ENCODE results near the gene ITGB1.

Gene ITGB1

DNA sequence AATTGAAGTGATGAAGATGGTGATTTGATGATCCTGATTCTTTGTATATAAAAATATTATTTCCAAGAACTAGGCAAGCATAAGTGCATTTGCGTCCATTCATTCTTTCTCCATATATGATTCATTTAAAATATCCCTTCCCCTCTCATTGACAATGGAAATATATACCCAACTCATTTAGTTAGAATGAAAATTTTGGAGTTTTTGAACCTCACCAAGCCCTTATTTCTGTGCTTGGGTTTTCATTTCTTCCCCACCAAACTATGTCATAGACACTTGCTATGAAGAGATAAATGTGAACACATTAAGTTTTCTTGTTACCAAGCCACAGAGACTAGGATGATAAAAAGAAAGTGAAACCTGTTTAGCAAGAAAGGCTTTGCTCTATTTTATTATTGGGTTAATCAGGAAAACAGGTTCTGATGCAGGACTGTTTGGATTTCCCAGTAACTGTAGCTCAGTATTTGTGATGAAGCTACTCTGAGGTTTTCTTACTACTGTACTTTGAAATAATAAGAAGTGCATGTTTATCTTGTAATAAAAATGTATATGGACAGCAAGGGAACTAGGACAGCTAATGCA lies 68.3 kb downstream of the ITGB1 start:
- no peak for DNase-seq (ENCODE audit: low read depth)

DNA sequence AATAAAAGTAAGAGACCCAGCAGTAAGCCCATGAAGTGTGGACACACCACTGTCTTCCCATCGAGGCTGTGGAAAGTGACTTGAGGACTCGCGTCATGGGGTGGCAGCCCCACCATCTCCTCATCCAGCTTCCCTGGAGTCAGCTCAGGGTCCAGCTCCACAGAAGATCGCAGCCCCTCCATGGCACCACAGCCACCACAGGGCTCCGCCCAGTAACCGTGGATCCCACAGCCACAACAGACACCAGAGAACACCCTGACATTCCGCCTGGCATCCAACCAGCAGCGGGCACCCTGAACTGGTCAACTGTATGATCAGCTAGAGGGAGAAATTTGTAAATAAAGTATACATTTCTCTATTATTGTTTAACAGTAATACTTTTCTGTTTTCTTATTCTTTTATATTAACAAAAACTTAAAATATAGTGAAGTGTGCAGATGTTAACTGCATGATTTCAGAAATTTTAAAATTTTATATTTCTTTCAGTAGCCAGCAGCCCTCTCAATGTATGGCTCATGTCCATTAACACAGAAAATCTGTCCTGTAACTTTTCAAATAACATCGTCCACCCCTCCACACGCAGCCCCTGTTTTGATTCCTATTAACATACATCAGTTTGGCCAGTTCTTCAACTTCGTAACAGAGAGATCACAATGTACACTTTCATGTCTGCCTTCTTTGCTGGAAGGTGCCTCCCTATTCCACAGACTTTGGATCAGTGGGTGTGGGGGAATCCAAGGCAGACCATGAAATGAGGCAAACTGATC lies 69.7 kb downstream of the ITGB1 start:
- DNase-seq (ENCODE audit: low read depth), result no peak

DNA sequence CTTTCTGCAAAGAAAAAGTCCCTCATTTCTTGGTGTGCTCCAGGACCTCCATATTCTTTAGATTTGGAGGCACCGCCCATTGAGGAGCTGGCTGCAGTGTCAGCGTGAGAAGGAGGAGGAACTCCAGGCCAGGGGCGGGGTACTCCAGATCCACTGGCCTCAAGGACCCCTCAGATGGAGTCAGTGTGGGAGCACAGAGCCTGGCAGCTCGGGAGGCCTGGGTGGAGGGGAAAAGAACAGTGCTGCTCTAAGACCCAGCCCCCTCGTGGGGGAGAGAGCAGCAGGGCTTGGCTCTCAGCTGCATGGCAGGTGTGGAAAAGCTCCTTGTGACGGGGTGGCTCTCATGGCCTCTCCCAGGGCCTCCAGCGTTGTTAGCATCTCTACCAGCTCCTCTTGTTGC lies 70.5 kb downstream of the ITGB1 start:
- DNase-seq (ENCODE audit: low read depth), result no peak

DNA sequence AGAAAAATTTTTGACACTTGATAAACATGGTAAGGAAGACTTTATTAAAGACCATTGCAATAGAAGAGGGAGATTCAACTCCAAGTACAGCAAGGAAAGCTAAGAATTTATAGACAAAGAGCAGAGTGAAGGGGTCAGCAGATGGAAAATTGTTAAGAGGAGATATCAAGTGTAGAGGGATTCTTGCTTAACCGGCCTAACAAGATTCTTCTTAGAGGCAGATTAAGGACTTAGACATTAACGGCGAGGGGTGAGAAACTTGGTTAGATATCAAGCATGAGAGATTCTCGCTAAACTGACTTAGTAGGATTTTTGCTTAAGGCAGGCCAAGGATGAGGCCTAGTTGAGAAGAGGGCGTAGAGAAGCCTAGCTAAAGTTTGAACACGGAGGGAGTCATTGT lies 76.0 kb downstream of the ITGB1 start:
- DNase-seq (ENCODE audit: low read depth), result no peak

DNA sequence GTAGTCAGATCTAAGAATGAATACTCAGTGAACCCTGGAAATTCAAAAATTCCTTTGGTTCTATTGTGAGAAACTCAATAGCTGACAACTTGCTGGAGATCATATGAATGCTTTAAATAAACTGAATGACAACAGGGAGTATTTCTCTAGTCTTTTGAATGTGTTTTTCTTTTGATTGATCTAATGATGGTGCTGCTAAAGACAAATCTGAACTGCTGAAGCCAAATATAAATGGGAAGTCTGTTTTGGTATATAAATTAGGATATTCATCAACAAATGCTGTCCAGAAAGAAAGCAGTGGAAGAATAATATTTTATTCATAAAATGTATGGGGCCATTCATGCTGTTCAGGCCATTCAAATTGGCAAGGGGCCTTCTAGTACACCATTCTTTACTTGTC lies 79.4 kb downstream of the ITGB1 start:
- no peak for DNase-seq (ENCODE audit: low read depth)

DNA sequence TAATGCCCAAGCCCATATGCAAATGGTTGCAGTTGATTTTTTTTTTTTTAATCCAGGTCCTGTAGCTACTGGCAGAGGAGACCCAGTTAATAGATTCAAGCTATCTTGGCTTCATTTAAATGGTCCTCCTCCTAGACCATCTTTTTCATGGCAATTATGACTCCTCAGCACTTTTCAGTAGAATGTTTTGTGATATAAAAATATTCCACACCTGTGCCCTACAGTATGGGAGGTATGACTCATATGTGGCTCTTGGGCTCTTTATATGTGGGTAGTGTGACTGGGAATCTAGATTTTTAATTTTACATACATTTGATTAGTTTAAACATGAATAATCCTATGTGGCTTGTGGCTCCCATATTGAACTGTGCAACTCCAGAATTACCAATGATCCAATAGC lies 80.1 kb downstream of the ITGB1 start:
- no peak for DNase-seq (ENCODE audit: low read depth)

DNA sequence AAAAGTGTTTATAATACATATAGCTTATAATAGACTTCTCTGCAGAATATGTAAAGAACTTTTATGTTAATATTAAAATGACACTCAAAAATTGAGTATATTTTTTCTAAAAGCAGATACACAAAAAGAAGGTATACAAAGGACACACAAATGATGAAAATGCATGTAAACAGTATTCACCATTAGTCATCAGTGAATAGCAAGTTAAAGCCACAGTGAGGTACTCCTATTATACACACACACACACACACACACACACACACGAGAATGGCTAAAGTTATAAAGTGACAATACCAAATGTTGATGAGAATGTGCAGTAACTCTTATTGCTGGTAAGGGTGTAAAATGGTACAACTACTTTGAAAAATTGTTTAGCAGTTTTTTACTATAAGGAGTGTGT lies 92.9 kb downstream of the ITGB1 start:
- DNase-seq (ENCODE audit: low read depth), result no peak

DNA sequence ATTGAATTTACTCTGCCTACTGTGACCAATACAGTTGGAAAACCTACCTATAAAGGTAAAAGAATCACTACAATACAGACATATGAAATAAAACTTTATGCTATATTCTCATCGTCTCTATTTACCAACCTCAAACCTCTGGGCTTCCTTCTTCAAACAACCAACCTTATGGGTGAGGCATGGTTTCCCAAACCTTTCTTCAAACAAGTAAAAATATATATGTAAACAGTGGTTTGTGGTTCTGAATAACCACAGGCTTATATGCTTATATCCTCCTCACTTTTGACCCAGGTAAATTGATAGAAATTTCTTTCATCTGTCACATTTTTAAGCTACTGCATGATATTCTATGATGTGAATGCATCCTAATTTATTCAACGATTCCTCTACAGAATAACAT lies 103.6 kb downstream of the ITGB1 start:
- DNase-seq (ENCODE audit: low read depth), result no peak

DNA sequence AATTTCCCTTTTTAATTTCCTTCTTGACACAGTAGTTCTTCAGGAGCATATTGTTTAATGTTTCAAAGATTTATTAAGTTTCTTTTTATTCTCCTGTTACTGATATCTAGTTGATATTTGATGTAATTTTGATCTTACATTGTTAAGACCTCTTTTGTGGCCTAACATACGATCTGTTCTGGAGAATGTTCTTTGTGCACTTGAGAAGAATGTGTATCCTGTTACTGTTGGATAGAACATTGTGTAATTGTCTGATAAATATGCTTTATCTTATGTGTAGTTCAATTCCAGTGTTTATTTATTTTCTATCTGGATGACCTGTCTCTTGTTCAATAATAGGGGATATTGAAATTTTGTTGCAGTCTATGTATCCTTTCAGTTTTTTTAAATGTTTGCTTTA lies 106.7 kb downstream of the ITGB1 start:
- no peak for DNase-seq (ENCODE audit: low read depth)

All from fibroblast of the conjunctiva (primary cell).